B cell (primary cell): Measurements from ENCODE around the gene ABTB2. TPM values are rescaled to one million over a fixed set of nuclear protein-coding genes. Genes with fewer than 3 reads are reported as not detected.

Experiments
- ATAC-seq: fragments of 200-7000 bp; cut with Tn5 transposase; one replicate; pipeline ENCODE4 v1.10.0; 2021; ENCODE audit warnings: low read depth, mild to moderate bottlenecking, moderate number of reproducible peaks, moderate library complexity
- CTCF ChIA-PET: fragments of 350-600 bp; sonication (Branson Sonifier 250); formaldehyde crosslinking; loops from one replicate; lab custom pipeline; 2021; ENCODE audit warnings: antibody characterized with exemption, inconsistent platforms; lab: Charles Lee
- POLR2A ChIA-PET: fragments of 350-600 bp; sonication (Branson Sonifier 250); formaldehyde crosslinking; loops from one replicate; lab custom pipeline; 2021; ENCODE audit warnings: antibody characterized with exemption; lab: Charles Lee
- DNase-seq: peaks from one replicate; pipeline ENCODE4 v3.0.0; 2013
- H2AFZ ChIP-seq: 2 replicates; pipeline ENCODE4 v1.6.1; 2012; ENCODE audit warnings: mild to moderate bottlenecking, low read depth, low read length; ENCODE audit not compliant: insufficient read depth, poor library complexity, severe bottlenecking
- H3K27ac ChIP-seq, 2 donors: 1 replicate in 1 of 2; 2 replicates in 1 of 2; pipeline ENCODE4 v1.5.1; 2012 to 2013; ENCODE audit warnings: low read length in 2 of 2, mild to moderate bottlenecking in 2 of 2, moderate library complexity in 1 of 2
- H3K27me3 ChIP-seq, 4 experiments: fragments of 200-600 bp in 1 of 4; sonication (generic) in 1 of 4; replicated peaks in 1 of 4; 1 replicate in 2 of 4; 2 replicates in 2 of 4; pipeline versions ENCODE4 v1.6.1 to v1.7.0; 2013 to 2016; ENCODE audit warnings: low read length in 3 of 4, mild to moderate bottlenecking in 2 of 4, mixed read lengths in 1 of 4, moderate library complexity in 1 of 4; ENCODE audit not compliant: insufficient read depth in 4 of 4, control insufficient read depth in 3 of 4; ENCODE audit errors: control extremely low read depth in 1 of 4
- H3K36me3 ChIP-seq, 2 experiments: replicated peaks in 1 of 2; 1 replicate in 1 of 2; 2 replicates in 1 of 2; pipeline versions ENCODE4 v1.6.1 to v1.7.1; 2013; ENCODE audit warnings: low read length in 1 of 2; ENCODE audit not compliant: insufficient read depth in 2 of 2, control insufficient read depth in 1 of 2; ENCODE audit errors: control extremely low read depth in 1 of 2, extremely low read depth in 1 of 2
- H3K4me1 ChIP-seq, 2 donors: fragments of 200-600 bp in 1 of 2; sonication (generic) in 1 of 2; 1 replicate in 1 of 2; 2 replicates in 1 of 2; pipeline versions ENCODE4 v1.5.1 to v1.6.1; 2013 to 2017; ENCODE audit warnings: low read length in 2 of 2; ENCODE audit not compliant: control insufficient read depth in 2 of 2, insufficient read depth in 2 of 2
- H3K4me2 ChIP-seq: replicated peaks from 2 replicates; pipeline ENCODE3; 2012; ENCODE audit warnings: mild to moderate bottlenecking, low read depth, low read length; ENCODE audit not compliant: poor library complexity, severe bottlenecking
- H3K4me3 ChIP-seq, 5 experiments: fragments of 200-600 bp in 1 of 5; sonication (generic) in 1 of 5; 1 replicate in 3 of 5; 2 replicates in 2 of 5; pipeline versions ENCODE4 v1.5.1 to v1.7.0; 2011 to 2016; ENCODE audit warnings: low read length in 4 of 5, mild to moderate bottlenecking in 4 of 5, low read depth in 2 of 5, control low read depth in 1 of 5, moderate library complexity in 1 of 5; ENCODE audit not compliant: insufficient read depth in 1 of 5; ENCODE audit errors: control extremely low read depth in 1 of 5, extremely low read depth in 1 of 5
- H3K79me2 ChIP-seq: fragments of 200-600 bp; sonication (generic); one replicate; pipeline ENCODE4 v1.6.0; 2016; ENCODE audit warnings: low read length; ENCODE audit not compliant: control insufficient read depth, insufficient read depth
- H3K9ac ChIP-seq: fragments of 200-600 bp; sonication (generic); 2 replicates; pipeline ENCODE4 v1.6.1; 2017; ENCODE audit warnings: mild to moderate bottlenecking, low read length, moderate library complexity
- H3K9me3 ChIP-seq, 3 donors: one replicate each; pipeline versions ENCODE4 v1.6.1 to v1.7.1; 2013; ENCODE audit warnings: low read length in 2 of 3; ENCODE audit not compliant: control insufficient read depth in 2 of 3, insufficient read depth in 1 of 3; ENCODE audit errors: control extremely low read depth in 1 of 3
- H4K20me1 ChIP-seq: 2 replicates; pipeline ENCODE4 v1.6.0; 2012; ENCODE audit warnings: mild to moderate bottlenecking, low read length; ENCODE audit not compliant: insufficient read depth, control insufficient read depth, poor library complexity, severe bottlenecking
- H3K27ac Mint-ChIP-seq: one replicate; pipeline ENCODE4 v1.8.0; 2021; ENCODE audit warnings: mixed read lengths
- H3K27me3 Mint-ChIP-seq: one replicate; pipeline ENCODE4 v1.8.0; 2021; ENCODE audit warnings: mixed read lengths
- H3K4me1 Mint-ChIP-seq: one replicate; pipeline ENCODE4 v1.8.0; 2021; ENCODE audit warnings: mixed read lengths
- H3K4me3 Mint-ChIP-seq: one replicate; pipeline ENCODE4 v1.8.0; 2021; ENCODE audit warnings: mixed read lengths
- H3K9me3 Mint-ChIP-seq: one replicate; pipeline ENCODE4 v1.8.0; 2022; ENCODE audit warnings: mixed read lengths; ENCODE audit not compliant: insufficient read depth
- EZH2 ChIP-seq: IDR thresholded peaks from 2 replicates; pipeline ENCODE4 v1.6.1; 2012; ENCODE audit warnings: borderline replicate concordance, low read depth, mild to moderate bottlenecking, moderate library complexity, low read length; ENCODE audit not compliant: insufficient read depth, poor library complexity, severe bottlenecking
- whole genome bisulfite sequencing: methylation state at CpG from one replicate; pipeline ENCODE4 v1.1.5; 2013; ENCODE audit warnings: missing lambda C conversion rate; ENCODE audit not compliant: insufficient coverage; 5-methylcytosine and 5-hydroxymethylcytosine counted together
- intact Hi-C: fragments of 100-400 bp; cut with micrococcal nuclease; formaldehyde crosslinking; loops from one replicate; pipeline ENCODE4 v1.10.0; 2022
- polyA plus RNA-seq: library from polyadenylated mRNA; depleted of rRNA; stranded (reverse); fragments of >200 nt; gene quantifications from 2 replicates; pipeline ENCODE4 v1.2.3, GENCODE V29; 2012
- total RNA-seq, 2 donors: library from RNA; stranded (reverse); fragments of 120-200 nt in 1 of 2; gene quantifications; 1 replicate in 1 of 2; 2 replicates in 1 of 2; pipeline versions ENCODE4 v1.2.3 to v1.2.4, GENCODE V29; 2013 to 2022
- TF ChIP-seq, protein P1 (sequence below): fragments of 200-600 bp; IDR thresholded peaks from one replicate; pipeline ENCODE4 v1.8.0; 2022; ENCODE audit warnings: antibody characterized with exemption, mild to moderate bottlenecking

ABTB2 gene
- total and polyA plus RNA-seq, 2 donors (not counting 1 experiment from before 2014, with no cell fraction given): 0.30 to 5.9 TPM

DNA sequence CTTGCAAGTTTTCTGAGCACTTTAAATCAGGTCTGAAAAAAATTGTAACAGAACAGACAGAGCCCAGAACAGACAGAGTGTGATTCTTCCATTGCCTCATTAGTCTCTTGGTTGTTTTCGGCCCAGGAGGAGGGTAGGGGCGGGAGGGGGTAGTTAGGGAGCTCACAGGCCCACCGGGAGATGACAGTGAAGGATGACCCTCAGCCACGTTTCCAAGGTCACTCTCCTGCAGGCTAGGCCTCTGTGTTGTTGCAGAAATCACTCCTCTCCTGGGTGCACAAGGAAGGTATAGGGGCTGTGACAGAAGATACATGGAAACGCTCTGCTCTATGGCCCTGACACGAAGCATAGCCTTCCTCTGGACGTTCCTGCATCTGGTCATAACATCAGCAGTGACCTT lies 69.3 kb downstream of the ABTB2 start:
- DNase-seq: no peak
- H3K4me3 ChIP-seq: no peak overlapping the region
- WGBS: 90% methylated on average over 7 of the region's 7 CpGs
- no peaks in the 10 kb centered on the region for H3K4me1 ChIP-seq
- Mint-ChIP-seq H3K27me3 (no peaks in the 10 kb centered on the region), H3K9me3 (no peaks in the 10 kb centered on the region), H3K4me1 (no peaks in the 10 kb centered on the region), H3K4me3 (no peak overlapping the region), H3K27ac (no peak overlapping the region)
- POLR2A ChIA-PET: no interaction called here
- no peaks in the 10 kb centered on the region for H3K27me3 ChIP-seq
- intact Hi-C loops: no loop called here
- CTCF ChIA-PET: no interaction called here
- H3K9me3 ChIP-seq: no peaks in the 10 kb centered on the region
- TF ChIP-seq, protein P1, sequence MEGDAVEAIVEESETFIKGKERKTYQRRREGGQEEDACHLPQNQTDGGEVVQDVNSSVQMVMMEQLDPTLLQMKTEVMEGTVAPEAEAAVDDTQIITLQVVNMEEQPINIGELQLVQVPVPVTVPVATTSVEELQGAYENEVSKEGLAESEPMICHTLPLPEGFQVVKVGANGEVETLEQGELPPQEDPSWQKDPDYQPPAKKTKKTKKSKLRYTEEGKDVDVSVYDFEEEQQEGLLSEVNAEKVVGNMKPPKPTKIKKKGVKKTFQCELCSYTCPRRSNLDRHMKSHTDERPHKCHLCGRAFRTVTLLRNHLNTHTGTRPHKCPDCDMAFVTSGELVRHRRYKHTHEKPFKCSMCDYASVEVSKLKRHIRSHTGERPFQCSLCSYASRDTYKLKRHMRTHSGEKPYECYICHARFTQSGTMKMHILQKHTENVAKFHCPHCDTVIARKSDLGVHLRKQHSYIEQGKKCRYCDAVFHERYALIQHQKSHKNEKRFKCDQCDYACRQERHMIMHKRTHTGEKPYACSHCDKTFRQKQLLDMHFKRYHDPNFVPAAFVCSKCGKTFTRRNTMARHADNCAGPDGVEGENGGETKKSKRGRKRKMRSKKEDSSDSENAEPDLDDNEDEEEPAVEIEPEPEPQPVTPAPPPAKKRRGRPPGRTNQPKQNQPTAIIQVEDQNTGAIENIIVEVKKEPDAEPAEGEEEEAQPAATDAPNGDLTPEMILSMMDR: no peak
- no peak for TF ChIP-seq EZH2
- no peak overlapping the region for H3K27ac ChIP-seq
- H2AFZ ChIP-seq: no peak overlapping the region
- no peaks in the 10 kb centered on the region for H3K79me2 ChIP-seq
- no peak overlapping the region for H3K9ac ChIP-seq
- H3K4me2 ChIP-seq: no peak overlapping the region
- H3K36me3 ChIP-seq: no peaks in the 10 kb centered on the region
- H4K20me1 ChIP-seq: no peaks in the 10 kb centered on the region
- ATAC-seq: no peak

DNA sequence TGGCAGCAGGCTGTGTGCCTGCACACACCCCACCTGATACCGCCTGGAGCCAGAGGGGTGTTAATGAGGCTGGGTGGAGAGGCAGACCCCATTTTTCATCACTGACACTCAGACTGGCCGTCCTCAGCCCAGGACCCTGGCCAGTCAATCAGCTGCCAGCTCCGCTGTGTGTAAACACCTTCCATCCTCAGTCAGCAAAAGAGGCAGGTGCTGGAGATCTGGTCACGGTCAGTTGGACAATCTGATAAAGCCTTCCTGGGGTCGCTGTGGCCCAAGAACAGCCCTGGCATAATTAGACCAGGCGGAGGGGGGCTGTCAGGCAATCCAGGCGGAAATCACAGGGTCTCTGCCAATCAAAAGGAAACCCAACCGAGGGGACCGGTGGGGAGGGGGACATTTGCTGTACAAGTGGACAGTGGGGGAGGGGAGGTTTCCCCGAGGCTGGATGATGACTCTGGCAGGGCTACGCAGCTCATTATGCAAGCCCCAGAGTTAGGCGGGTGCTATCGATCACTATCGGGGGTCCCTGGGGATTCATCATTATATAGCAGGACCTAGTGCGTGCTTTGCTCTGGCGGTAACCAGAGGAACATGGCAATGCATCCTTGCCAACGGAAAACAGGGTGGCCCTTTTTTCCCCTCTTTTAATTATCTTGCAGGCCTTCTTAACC lies 72.9 kb downstream of the ABTB2 start:
- 94% methylated on average over 17 of the region's 17 CpGs for WGBS

More for the DNA sequence above, 72.9 kb downstream of the ABTB2 start:
- Histone ChIP-seq H3K27me3 (no peaks in the 10 kb centered on the region), H3K4me2 (no peak overlapping the region), H3K36me3 (no peaks in the 10 kb centered on the region), H4K20me1 (no peaks in the 10 kb centered on the region), H3K9me3 (no peaks in the 10 kb centered on the region), H3K4me1 (no peaks in the 10 kb centered on the region), H3K4me3 (no peak overlapping the region), H2AFZ (no peak overlapping the region), H3K79me2 (no peaks in the 10 kb centered on the region), H3K27ac (no peak overlapping the region), H3K9ac (no peak overlapping the region)
- Mint-ChIP-seq H3K4me3 (no peak overlapping the region), H3K4me1 (no peaks in the 10 kb centered on the region), H3K9me3 (no peaks in the 10 kb centered on the region), H3K27me3 (no peaks in the 10 kb centered on the region), H3K27ac (no peak overlapping the region)
- no peak for TF ChIP-seq EZH2
- TF ChIP-seq, protein P1: no peak
- no peak for ATAC-seq
- intact Hi-C loops: no loop called here
- no peak for DNase-seq
- CTCF ChIA-PET: no interaction called here
- POLR2A ChIA-PET: no interaction called here
